WTC11 (cell line): ENCODE data around the gene RTEL1.

Source experiments
- ATF3 ChIP-seq: sonication (generic); formaldehyde crosslinking; conservative IDR thresholded peaks from 2 replicates; pipeline ENCODE4 v1.8.1; 2022; ENCODE audit warnings: mild to moderate bottlenecking, missing genetic modification reagents
- CTCF ChIP-seq: fragments of 200-600 bp; IDR thresholded peaks from 2 replicates; pipeline ENCODE4 v1.8.0; 2022; ENCODE audit warnings: antibody characterized with exemption
- ESRRA ChIP-seq: sonication (generic); formaldehyde crosslinking; IDR thresholded peaks from 2 replicates; pipeline ENCODE4 v1.8.1; 2022; ENCODE audit warnings: mild to moderate bottlenecking, missing genetic modification reagents, borderline replicate concordance
- RELA ChIP-seq: sonication (generic); formaldehyde crosslinking; IDR thresholded peaks from 2 replicates; pipeline ENCODE4 v1.8.1; 2022; ENCODE audit warnings: missing genetic modification reagents, mild to moderate bottlenecking, borderline replicate concordance
- TEAD1 ChIP-seq: sonication (generic); formaldehyde crosslinking; IDR thresholded peaks from 2 replicates; pipeline ENCODE4 v1.8.0; 2022; ENCODE audit warnings: mild to moderate bottlenecking, missing genetic modification reagents
- USF2 ChIP-seq: sonication (generic); formaldehyde crosslinking; IDR thresholded peaks from 2 replicates; pipeline ENCODE4 v1.8.1; 2023; ENCODE audit warnings: mild to moderate bottlenecking, missing genetic modification reagents, moderate library complexity
- ZNF416 ChIP-seq: fragments of 250-450 bp; sonication (Bioruptor Pico); IDR thresholded peaks from 2 replicates; pipeline ENCODE4 v1.9.0; 2021; ENCODE audit warnings: mild to moderate bottlenecking, inconsistent platforms

- TF ChIP-seq CTCF = no peak
- TF ChIP-seq ZNF416 (CRISPR knock-in tag) = no peak
- TF ChIP-seq USF2 (CRISPR knock-in tag) = no peak
- TF ChIP-seq ESRRA (CRISPR knock-in tag) = no peak
- no peak for TF ChIP-seq TEAD1
- TF ChIP-seq ATF3 (CRISPR knock-in tag) = no peak
- TF ChIP-seq RELA (CRISPR knock-in tag) = no peak
These were observed 2.5 kb downstream of the RTEL1 start for GRCh38 chr20:63660622-63661021.
